GM19099 (cell line): ENCODE data around the gene DCAF10.

ENCODE experiments used
- POLR2A ChIP-seq: IDR thresholded peaks from 3 replicates; pipeline ENCODE4 v1.6.1; 2011; ENCODE audit warnings: low read depth; ENCODE audit not compliant: insufficient read length; ENCODE audit errors: extremely low read depth

The DCAF10 gene

DNA sequence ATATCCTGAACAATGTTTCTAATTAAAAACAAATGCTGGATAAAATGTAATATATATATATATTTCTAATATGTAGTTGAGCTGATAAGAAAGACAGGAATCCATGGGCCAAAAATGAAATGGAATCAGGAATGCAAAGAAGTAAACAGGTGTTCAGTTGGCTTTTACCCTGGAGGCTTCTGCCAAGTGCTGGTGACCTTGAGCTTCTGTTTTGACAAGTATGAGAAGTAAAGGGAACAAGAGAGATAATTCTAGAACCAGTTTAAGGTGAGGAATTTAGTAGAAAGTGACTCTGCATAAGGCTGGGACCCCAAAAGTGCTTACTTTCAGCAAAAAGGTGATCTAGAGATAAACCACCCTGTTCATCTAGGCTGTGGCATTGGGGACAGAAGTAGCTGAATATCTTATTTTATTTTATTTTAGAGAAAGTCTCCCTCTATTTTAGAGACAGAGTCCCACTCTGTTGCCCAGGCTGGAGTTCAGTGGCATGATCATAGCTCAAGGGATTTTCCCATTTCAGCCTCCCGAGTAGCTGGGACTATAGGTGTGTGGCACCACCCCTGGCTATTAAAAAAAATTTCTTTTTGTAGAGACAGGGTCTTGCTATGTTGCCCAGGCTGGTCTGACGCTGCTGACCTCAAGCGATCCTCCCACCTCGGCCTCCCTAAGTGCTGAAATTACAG lies 27.0 kb downstream of the DCAF10 start:
- TF ChIP-seq POLR2A = no peak

DNA sequence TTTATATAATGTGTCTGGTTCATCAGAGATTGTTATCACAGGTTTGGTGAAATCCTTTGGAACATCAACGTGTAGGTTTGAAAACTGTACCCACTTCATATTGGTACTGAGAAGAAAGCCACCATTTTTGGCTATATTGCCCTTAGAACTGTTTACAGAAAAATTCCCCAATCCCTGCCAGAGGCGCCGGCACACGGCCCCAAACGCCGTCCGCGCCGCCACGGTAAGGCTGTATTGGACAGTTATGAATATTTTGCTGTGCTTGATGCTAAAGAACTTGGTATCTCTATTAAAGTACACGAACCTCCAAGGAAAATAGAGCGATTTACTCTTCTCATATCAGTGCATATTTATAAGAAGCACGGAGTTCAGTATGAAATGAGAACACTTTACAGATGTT lies 35.2 kb downstream of the DCAF10 start:
- no peak for TF ChIP-seq POLR2A

DNA sequence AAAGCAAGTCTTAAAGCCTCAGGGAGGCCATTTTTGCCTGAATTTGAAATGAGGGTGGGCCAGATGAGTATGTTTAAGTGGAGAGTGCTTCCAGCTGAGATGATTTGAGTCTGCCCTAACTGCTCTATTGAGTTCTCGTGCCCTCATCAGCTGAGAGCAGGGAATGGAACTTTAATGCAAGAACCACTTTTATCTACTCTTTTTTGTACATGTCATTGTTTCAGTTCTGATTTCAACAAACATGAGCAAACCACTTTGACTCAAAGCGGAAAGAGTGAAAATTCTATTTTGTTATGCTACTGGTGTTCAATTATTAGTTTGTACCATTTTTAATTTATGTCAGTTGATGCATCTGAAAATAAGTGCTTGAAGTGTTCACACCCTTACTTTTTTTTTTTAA lies 35.8 kb downstream of the DCAF10 start:
- no peak for TF ChIP-seq POLR2A

DNA sequence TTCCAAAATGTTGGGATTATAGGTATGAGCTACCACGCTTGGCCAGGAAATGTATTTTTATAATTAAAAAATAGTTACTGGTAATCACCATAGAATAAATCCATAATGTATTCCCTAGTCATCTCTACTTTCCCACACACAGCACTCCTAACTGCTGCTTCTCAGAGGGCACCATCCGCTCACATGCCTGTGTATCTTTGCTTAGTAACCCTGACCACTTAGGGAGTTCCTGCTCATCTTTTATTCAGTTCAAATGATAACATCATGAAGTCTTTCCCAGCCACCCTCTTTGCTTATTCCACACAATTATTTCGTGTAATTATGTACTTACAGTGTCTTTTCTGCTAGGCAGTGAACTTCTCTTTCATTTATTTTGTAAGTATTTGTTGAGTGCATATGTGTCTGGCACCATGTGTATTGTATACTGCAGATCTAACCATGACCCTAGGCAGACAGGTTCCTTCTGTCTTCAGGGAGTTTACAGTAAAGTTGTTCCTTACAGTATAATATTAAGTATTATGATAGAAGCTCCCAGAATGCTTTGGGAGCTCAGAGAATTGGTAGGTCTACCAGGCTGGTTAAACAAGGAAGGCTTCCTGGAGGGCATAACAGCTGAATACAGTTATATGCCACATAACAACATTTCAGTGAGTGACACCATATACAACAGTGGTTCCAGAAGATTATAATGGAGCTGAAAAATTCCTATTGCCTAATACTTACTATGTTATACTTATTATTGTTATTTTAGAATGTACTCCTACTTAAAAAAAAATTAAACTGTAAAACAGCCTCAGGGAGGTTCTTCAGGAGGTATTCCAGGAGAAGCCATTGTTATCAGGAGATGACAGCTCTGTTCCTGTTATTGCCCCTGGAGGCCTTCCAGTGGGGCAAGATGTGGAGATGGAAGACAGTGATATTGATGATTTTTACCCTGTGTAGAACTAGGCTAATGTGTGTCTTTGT lies 39.2 kb downstream of the DCAF10 start:
- TF ChIP-seq POLR2A = no peak

DNA sequence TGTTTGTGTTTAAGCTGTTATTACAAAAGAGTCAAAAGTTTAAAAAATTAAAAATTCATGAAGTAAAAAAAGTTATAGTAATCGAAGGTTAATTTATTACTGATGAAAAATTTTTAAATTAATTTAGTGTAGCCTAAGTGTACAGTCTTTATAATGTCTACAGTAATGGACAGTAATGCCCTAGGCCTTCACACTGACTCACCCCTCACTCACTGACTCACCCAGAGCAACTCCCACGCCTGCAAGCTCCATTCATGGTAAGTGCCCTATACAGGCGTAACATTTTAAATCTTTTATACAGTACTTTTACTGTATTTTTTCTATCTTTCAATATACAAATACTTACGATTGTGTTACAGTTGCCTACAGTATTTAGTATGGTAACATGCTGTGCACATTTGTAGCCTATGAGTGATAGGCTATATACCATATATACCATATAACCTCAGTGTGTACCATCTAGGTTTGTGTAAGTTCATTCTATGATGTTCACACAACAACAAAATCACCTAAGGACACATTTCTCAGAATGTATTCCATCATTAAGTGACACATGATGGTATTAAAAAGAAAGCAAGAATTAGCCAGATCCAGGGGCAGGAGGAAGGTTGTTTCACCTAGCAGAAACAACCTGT lies 40.1 kb downstream of the DCAF10 start:
- TF ChIP-seq POLR2A = no peak

DNA sequence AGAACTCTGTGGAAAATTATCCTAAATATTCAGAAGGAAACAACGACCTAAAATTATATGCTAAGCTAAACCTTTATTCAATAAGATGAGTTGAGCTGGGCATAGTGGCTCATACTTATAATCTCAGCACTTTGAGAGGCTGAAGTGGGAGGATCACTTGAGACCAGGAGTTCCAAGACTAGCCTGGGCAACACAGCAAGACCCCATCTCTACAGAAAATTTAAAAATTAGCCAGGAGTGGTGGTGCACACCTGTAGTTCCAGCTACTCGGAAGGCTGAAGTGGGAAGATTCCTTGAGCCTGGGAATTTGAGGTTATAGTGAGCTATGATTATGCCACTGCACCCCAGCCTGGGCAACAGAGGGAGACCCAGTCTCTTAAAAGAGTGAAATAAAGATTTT lies 51.6 kb downstream of the DCAF10 start:
- no peak for TF ChIP-seq POLR2A

DNA sequence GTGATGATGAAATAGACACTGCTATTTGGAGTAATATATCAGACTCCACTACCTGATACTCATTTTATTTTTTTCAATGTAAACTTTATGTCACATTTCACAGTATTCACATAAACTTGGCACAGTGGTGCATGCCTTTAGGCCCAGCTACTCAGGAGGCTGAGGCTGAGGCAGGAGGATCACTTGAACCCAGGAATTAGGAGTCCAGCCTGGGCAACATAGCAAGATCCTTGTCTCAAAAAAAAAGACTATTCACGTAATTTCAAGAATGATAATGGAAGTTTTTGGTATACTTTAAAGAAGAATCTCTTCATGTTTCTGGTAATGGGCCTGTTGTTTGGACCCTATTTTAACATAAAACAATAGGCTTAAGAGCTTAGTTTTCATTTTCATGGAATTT lies 56.0 kb downstream of the DCAF10 start:
- TF ChIP-seq POLR2A = no peak

DNA sequence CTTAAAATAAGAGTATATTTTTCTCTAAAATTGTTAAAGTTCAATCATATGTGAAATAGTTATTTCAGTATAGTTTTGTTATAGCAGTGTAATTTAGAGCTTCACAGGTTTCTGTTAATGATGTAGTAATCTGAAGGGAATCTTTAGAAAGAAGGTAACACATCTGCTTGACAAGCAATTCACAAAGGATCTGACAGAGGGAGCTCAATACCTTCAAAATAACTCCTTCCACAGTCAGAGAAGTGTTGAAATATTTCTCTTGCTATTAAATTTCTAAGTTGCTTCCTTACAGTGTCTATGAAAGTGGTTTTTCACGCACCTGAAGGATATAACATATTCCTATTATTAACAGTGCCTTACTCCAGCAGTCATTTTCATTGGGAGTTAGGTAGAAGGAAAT lies 58.4 kb downstream of the DCAF10 start:
- TF ChIP-seq POLR2A = no peak

DNA sequence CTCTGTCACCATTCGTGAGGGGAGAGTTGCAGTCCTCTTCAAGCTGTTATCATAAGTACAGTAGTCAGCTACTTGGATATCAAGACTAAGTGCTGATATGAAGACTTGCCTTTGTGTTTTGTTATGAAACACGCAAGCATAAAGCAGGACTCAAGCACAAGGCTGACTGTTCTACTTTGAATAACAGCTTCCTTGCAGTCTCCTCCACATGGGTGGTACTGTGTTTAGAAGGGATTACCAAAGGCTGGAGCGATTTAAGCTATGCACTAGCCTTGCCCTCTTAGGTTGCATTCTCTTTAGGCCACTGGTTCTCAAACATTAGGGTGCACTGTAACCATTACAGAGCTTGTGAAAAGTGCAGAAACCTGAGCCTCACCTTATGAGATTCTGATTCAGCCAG lies 61.9 kb downstream of the DCAF10 start:
- TF ChIP-seq POLR2A = no peak

DNA sequence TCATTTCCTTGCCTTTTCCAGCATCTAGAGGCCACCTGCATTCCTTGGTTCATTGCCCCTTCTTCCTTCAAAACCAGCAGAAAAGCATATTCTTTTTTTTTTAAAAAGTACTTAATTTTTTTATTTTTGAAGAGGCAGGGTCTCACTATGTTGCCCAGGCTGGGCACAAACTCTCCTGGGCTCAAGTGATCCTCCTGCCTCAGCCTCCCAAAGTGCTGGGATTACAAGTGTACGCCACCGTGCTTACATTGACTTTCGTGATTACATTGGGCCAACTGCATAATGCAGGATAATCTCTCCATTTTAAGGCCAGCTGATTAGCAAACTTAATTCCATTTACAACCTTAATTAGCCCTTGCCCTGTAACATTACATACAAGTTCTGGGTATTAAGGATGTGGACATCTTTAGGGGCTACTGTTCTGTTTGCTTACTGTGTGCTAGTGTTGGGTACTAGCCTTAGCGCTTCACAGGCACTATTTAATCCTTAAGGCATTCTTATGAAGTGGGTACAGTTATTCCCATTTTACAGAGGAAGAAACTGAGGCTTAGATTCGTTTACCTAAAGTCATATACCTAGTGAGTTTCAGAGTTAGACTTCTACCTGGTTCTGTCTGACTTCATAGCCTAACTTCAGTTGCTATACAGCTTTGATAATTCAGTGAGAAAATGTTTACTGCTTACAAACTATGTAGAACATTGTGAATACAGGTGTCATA lies 69.6 kb downstream of the DCAF10 start:
- TF ChIP-seq POLR2A = no peak

DNA sequence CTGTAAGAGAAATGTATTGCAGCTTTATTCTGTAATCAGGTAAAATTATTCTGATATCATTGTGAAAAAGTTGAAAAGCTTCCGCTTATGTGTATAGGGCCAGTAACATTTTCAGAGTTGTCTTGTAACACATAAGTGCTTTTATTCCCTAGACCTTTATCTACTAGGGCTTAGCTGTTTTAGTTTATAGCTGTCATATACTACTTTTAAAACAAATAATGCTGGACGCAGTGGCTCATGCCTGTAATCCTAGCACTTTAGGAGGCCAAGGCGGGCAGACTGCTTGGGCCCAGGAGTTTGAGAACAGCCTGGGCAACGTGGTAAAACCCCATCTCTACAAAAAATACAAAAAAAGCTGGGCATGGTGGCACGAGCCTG lies 70.2 kb downstream of the DCAF10 start:
- no peak for TF ChIP-seq POLR2A

DNA sequence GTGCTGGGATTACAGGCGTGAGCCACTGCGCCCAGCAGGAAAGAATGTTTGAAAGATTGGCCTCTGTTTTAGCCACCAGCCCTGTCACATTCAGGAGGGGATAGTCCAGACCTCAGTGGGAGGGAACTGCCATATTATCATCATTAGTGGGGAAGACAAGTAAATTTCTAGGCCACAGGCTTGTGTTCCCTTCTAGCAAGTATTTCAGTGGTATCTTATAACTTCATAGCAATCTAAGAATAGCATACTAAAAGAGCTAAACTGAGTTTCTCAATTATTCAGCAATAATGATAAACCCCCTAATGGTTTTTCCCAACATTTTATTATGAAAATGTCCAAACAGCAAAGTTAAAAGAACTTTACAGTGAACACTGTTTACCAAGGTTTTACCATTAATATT lies 73.4 kb downstream of the DCAF10 start:
- no peak for TF ChIP-seq POLR2A

DNA sequence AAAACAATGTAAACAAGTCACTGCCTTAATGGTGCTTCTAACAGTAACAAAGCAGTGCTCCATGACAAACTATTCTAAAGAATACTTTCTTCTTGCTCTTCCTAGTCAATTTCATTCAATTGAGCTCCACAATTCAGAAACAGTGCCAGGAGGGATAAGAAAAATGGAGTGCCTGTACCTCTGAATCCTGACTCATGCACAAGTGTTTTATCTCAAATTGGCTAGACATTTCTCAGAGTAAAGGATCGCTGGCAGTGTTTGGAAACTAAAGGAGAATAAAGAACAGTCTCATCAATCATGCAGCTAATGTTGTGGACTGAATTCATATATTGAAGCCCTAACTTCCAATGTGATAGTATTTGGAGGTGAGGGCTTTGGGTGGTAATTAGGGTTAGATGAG lies 75.8 kb downstream of the DCAF10 start:
- TF ChIP-seq POLR2A = no peak

DNA sequence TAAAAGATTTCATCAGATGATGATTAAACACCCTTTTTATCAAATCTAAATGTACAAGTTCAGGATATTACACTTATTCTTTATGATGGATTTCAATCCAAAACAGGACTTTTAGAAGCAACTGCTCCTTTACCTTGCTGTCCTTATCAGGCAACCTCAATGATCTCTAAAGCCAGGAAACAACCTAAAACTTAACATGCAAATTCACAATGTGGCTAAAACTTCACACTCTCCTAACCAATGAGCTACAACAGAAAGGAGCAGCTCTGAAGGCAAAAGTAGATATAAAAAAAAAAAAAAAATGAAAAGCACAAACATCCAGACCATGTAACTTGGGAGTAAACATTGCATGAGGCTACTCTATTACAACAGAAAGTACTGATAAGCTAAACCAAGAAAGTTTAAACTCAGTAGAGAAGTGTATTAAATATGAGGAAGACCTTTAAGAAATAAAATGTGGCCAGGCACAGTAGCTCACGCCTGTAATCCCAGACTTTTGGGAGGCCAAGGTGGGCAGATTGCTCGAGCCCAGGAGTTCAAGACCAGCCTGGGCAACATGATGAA lies 80.4 kb downstream of the DCAF10 start:
- no peak for TF ChIP-seq POLR2A

DNA sequence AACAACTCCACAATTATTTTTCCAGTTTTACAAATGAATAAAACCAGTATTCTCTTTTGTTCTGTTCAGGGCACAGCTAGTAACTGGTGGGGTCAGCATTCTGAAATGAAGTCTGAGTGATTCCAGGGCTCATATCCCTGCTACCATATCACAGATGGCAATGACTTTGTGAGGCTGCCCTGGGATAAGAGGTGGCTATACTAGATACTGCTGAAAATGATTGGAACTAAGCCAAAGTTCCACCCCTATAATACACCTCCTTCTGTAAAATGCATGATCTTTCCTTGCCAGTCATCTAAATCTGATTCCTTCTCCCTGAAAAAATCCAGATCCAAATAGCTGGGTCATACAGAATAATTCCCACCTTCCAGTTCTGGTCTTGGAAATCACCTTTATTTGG lies 88.9 kb downstream of the DCAF10 start:
- no peak for TF ChIP-seq POLR2A
